H9 (cell line): ENCODE data around the gene CACNA1H. TPM values are rescaled to one million over a fixed set of nuclear protein-coding genes. Genes with fewer than 3 reads are reported as not detected.

Experiments
- DNase-seq: peaks from one replicate; pipeline ENCODE4 v3.0.0-alpha.2; 2017
- H2AFZ ChIP-seq: one replicate; pipeline ENCODE4 v1.6.1; 2013; ENCODE audit warnings: mild to moderate bottlenecking, low read length, control low read depth, moderate library complexity
- H2AK5ac ChIP-seq: 2 replicates; pipeline ENCODE4 v1.6.1; 2013; ENCODE audit warnings: low read length, control low read depth, mixed read lengths; ENCODE audit not compliant: insufficient read length
- H2BK120ac ChIP-seq: one replicate; pipeline ENCODE4 v1.6.1; 2013; ENCODE audit warnings: low read depth, mild to moderate bottlenecking, low read length, control low read depth, inconsistent platforms; ENCODE audit not compliant: poor library complexity, severe bottlenecking
- H2BK12ac ChIP-seq: 2 replicates; pipeline ENCODE4 v1.6.1; 2013; ENCODE audit warnings: low read length, control low read depth, mixed read lengths, low read depth; ENCODE audit not compliant: insufficient read length
- H2BK15ac ChIP-seq: 2 replicates; pipeline ENCODE4 v1.6.1; 2013; ENCODE audit warnings: low read depth, low read length, control low read depth
- H2BK20ac ChIP-seq: one replicate; pipeline ENCODE4 v1.6.1; 2013; ENCODE audit warnings: low read depth, mild to moderate bottlenecking, low read length, control low read depth, inconsistent platforms; ENCODE audit not compliant: poor library complexity, severe bottlenecking
- H2BK5ac ChIP-seq: 2 replicates; pipeline ENCODE4 v1.6.1; 2013; ENCODE audit warnings: low read length, control low read depth, mixed read lengths; ENCODE audit not compliant: insufficient read length
- H3K14ac ChIP-seq: 2 replicates; pipeline ENCODE4 v1.6.1; 2013; ENCODE audit warnings: low read length, control low read depth; ENCODE audit not compliant: insufficient read depth
- H3K18ac ChIP-seq: 2 replicates; pipeline ENCODE4 v1.6.1; 2013; ENCODE audit warnings: low read depth, mild to moderate bottlenecking, mixed read lengths, low read length, control low read depth; ENCODE audit not compliant: insufficient read length
- H3K23ac ChIP-seq: 2 replicates; pipeline ENCODE4 v1.6.1; 2013; ENCODE audit warnings: low read length, control low read depth, mixed read lengths, low read depth; ENCODE audit not compliant: insufficient read length
- H3K23me2 ChIP-seq: 2 replicates; pipeline ENCODE4 v1.6.1; 2013; ENCODE audit warnings: low read depth, mild to moderate bottlenecking, mixed read lengths, low read length, control low read depth; ENCODE audit not compliant: insufficient read length, poor library complexity, severe bottlenecking
- H3K27ac ChIP-seq: 2 replicates; pipeline ENCODE4 v1.5.1; 2013; ENCODE audit warnings: low read length, control low read depth, mixed read lengths, low read depth; ENCODE audit not compliant: insufficient read length
- H3K27me3 ChIP-seq: 2 replicates; pipeline ENCODE4 v1.6.1; 2013; ENCODE audit warnings: low read length, control low read depth, inconsistent platforms; ENCODE audit not compliant: insufficient read depth
- H3K4ac ChIP-seq: 2 replicates; pipeline ENCODE4 v1.6.1; 2013; ENCODE audit warnings: low read depth, mild to moderate bottlenecking, control low read depth, inconsistent platforms, low read length, moderate library complexity
- H3K4me1 ChIP-seq: 2 replicates; pipeline ENCODE4 v1.6.1; 2013; ENCODE audit warnings: low read length, control low read depth, inconsistent platforms; ENCODE audit not compliant: insufficient read depth
- H3K4me2 ChIP-seq: 2 replicates; pipeline ENCODE4 v1.6.1; 2013; ENCODE audit warnings: low read length, control low read depth, mixed read lengths; ENCODE audit not compliant: insufficient read length, insufficient read depth
- H3K56ac ChIP-seq: 2 replicates; pipeline ENCODE4 v1.6.1; 2013; ENCODE audit warnings: low read depth, mild to moderate bottlenecking, mixed read lengths, low read length, control low read depth; ENCODE audit not compliant: insufficient read length
- H3K79me1 ChIP-seq: 2 replicates; pipeline ENCODE4 v1.6.1; 2013; ENCODE audit warnings: low read depth, mild to moderate bottlenecking, moderate library complexity, low read length, control low read depth, inconsistent platforms; ENCODE audit not compliant: insufficient read depth, poor library complexity, severe bottlenecking
- H3K79me2 ChIP-seq: 2 replicates; pipeline ENCODE4 v1.6.1; 2013; ENCODE audit warnings: low read length, control low read depth, inconsistent platforms; ENCODE audit not compliant: insufficient read depth
- H3K9ac ChIP-seq: 2 replicates; pipeline ENCODE4 v1.6.1; 2013; ENCODE audit warnings: low read length, control low read depth, mixed read lengths; ENCODE audit not compliant: insufficient read length; ENCODE audit errors: extremely low read depth
- H3K9me3 ChIP-seq: one replicate; pipeline ENCODE4 v1.6.1; 2013; ENCODE audit warnings: low read depth, low read length, inconsistent platforms; ENCODE audit not compliant: control insufficient read depth
- H3T11ph ChIP-seq: one replicate; pipeline ENCODE4 v1.6.1; 2013; ENCODE audit warnings: mild to moderate bottlenecking, low read length, control low read depth, inconsistent platforms
- H4K20me1 ChIP-seq: one replicate; pipeline ENCODE4 v1.6.1; 2013; ENCODE audit not compliant: control insufficient read depth, insufficient read length, insufficient read depth
- H4K5ac ChIP-seq: 2 replicates; pipeline ENCODE4 v1.6.1; 2013; ENCODE audit warnings: low read depth, mild to moderate bottlenecking, mixed read lengths, low read length, control low read depth; ENCODE audit not compliant: insufficient read length
- H4K8ac ChIP-seq: replicated peaks from 2 replicates; pipeline ENCODE4 v1.6.1; 2013; ENCODE audit warnings: low read length, control low read depth, mixed read lengths, low read depth; ENCODE audit not compliant: insufficient read length
- H4K91ac ChIP-seq: 2 replicates; pipeline ENCODE4 v1.6.1; 2013; ENCODE audit warnings: low read depth, mild to moderate bottlenecking, moderate library complexity, mixed read lengths, low read length, control low read depth; ENCODE audit not compliant: insufficient read length
- H3K27ac Mint-ChIP-seq, 3 experiments: 2 replicates in 2 of 3; 3 replicates in 1 of 3; pipeline ENCODE4 v1.8.0; 2020 to 2021; ENCODE audit warnings: mixed read lengths in 3 of 3, mild to moderate bottlenecking in 1 of 3, moderate library complexity in 1 of 3
- H3K27me3 Mint-ChIP-seq: 2 replicates; pipeline ENCODE4 v1.8.0; 2021; ENCODE audit warnings: low read depth, mild to moderate bottlenecking, moderate library complexity, mixed read lengths
- H3K36me3 Mint-ChIP-seq, 3 experiments: 2 replicates in 2 of 3; 3 replicates in 1 of 3; pipeline ENCODE4 v1.8.0; 2020 to 2021; ENCODE audit warnings: low read depth in 3 of 3, mixed read lengths in 3 of 3; ENCODE audit not compliant: insufficient read depth in 1 of 3
- H3K4me1 Mint-ChIP-seq, 2 experiments: 2 replicates each; pipeline ENCODE4 v1.8.0; 2020; ENCODE audit warnings: mixed read lengths in 2 of 2
- H3K4me3 Mint-ChIP-seq, 2 experiments: 2 replicates in 1 of 2; 3 replicates in 1 of 2; pipeline ENCODE4 v1.8.0; 2020 to 2021; ENCODE audit warnings: mild to moderate bottlenecking in 2 of 2, mixed read lengths in 2 of 2, moderate library complexity in 1 of 2
- H3K9me3 Mint-ChIP-seq, 2 experiments: 2 replicates in 1 of 2; 3 replicates in 1 of 2; pipeline ENCODE4 v1.8.0; 2020; ENCODE audit warnings: mild to moderate bottlenecking in 2 of 2, mixed read lengths in 2 of 2, moderate library complexity in 1 of 2
- CTCF ChIP-seq: fragments of 200-600 bp; sonication (generic); conservative IDR thresholded peaks from 3 replicates; pipeline ENCODE4 v1.8.0; 2021; ENCODE audit warnings: antibody characterized with exemption, mild to moderate bottlenecking
- WGBS: extraction: QIAGEN DNeasy Blood & Tissue Kit; methylation state at CpG from one replicate; pipeline ENCODE4 v1.1.7; 2013; ENCODE audit warnings: missing lambda C conversion rate, low lambda C conversion rate, mixed read lengths; ENCODE audit not compliant: insufficient read length; ENCODE audit errors: extremely low coverage; 5-methylcytosine and 5-hydroxymethylcytosine counted together
- total RNA-seq: library from RNA; stranded (reverse); gene quantifications from 2 replicates; pipeline ENCODE4 v1.2.1, GENCODE V29; 2021

CACNA1H gene
- total RNA-seq, 1 experiment from 2014 or later: 43.3 TPM

- Mint-ChIP-seq H3K9me3 (no peaks in the 10 kb centered on the region), H3K27me3 (no peaks in the 10 kb centered on the region), H3K27ac (no peak overlapping the region), H3K36me3 (peaks cover 0 to 2% (median 0%) of the 10 kb centered on the region in 3 experiments; a peak in 3 of 7 replicates), H3K4me1 (peaks cover 4 to 13% of the 10 kb centered on the region in 2 experiments; a peak in 3 of 4 replicates), H3K4me3 (no peak overlapping the region)
- H3K56ac ChIP-seq: no peak overlapping the region
- WGBS: no CpG with 5 or more reads among the region's 61 CpGs
- no peaks in the 10 kb centered on the region for H3K79me2 ChIP-seq
- no peak overlapping the region for H2BK120ac ChIP-seq
- H3K79me1 ChIP-seq: no peaks in the 10 kb centered on the region
- peak; percentile 92 for TF ChIP-seq CTCF
- peaks cover 2% of the 10 kb centered on the region for H3K23me2 ChIP-seq
- no peak overlapping the region for H2BK15ac ChIP-seq
- no peak overlapping the region for H4K8ac ChIP-seq
- no peaks in the 10 kb centered on the region for H3K4me1 ChIP-seq
- H3K4me2 ChIP-seq: no peak overlapping the region
- no peak overlapping the region for H2BK5ac ChIP-seq
- H2BK12ac ChIP-seq: no peak overlapping the region
- no peak overlapping the region for H3K9ac ChIP-seq
- no peak overlapping the region for H3K27ac ChIP-seq
- DNase-seq: peak; percentile 50
- no peak overlapping the region for H3K23ac ChIP-seq
- H4K20me1 ChIP-seq: peaks cover 2% of the 10 kb centered on the region
- no peaks in the 10 kb centered on the region for H3K27me3 ChIP-seq
- H3K18ac ChIP-seq: no peak overlapping the region
- H2BK20ac ChIP-seq: no peak overlapping the region
- H2AFZ ChIP-seq: no peak overlapping the region
- no peak overlapping the region for H3K14ac ChIP-seq
- H3T11ph ChIP-seq: no peak overlapping the region
- H4K5ac ChIP-seq: no peak overlapping the region
- no peak overlapping the region for H3K4ac ChIP-seq
- no peak overlapping the region for H4K91ac ChIP-seq
- H2AK5ac ChIP-seq: no peak overlapping the region
- no peaks in the 10 kb centered on the region for H3K9me3 ChIP-seq
These were observed 41.9 kb downstream of the CACNA1H start for GRCh38 chr16:1194665-1195392.
